SK-N-SH (cell line): ENCODE results near the gene NTN5. TPM values are rescaled to one million over a fixed set of nuclear protein-coding genes. Genes with fewer than 3 reads are reported as not detected.

Experiments
- CTCF ChIA-PET: fragments of 300-600, 350-600 bp; formaldehyde crosslinking; extraction: SDS; loops from one replicate; lab custom pipeline; 2021; lab: Yijun Ruan, JAX
- POLR2A ChIA-PET: fragments of 350-600 bp; sonication (Branson Sonifier 250); formaldehyde crosslinking; extraction: SDS; loops from one replicate; lab custom pipeline; 2020; ENCODE audit warnings: antibody characterized with exemption, inconsistent platforms; lab: Yijun Ruan, JAX
- DNase-seq: peaks from one replicate; pipeline ENCODE4 v3.0.0; 2012
- H2AFZ ChIP-seq: fragments of 200-600 bp; sonication (generic); 2 replicates; pipeline ENCODE4 v1.8.1; 2016; ENCODE audit warnings: antibody characterized with exemption, mild to moderate bottlenecking, low read depth
- H3F3A ChIP-seq: fragments of 200-600 bp; sonication (generic); replicated peaks from 2 replicates; pipeline ENCODE3; 2016; ENCODE audit warnings: antibody characterized with exemption, mild to moderate bottlenecking; ENCODE audit not compliant: insufficient read depth
- H3K27ac ChIP-seq, 2 experiments: fragments of 200-500 bp in 1 of 2; fragments of 200-600 bp in 1 of 2; sonication (Bioruptor generic) in 1 of 2; sonication (generic), shearing (Covaris generic) in 1 of 2; 2 replicates each; pipeline versions ENCODE4 v1.5.1 to v1.6.1; 2014 to 2016; ENCODE audit warnings: low read depth in 2 of 2, inconsistent platforms in 1 of 2, low read length in 1 of 2, mild to moderate bottlenecking in 1 of 2, mixed read lengths in 1 of 2
- H3K27me3 ChIP-seq: fragments of 200-600 bp; sonication (generic), shearing (Covaris generic); 2 replicates; pipeline ENCODE4 v1.6.1; 2016; ENCODE audit warnings: mixed run types; ENCODE audit not compliant: insufficient read depth
- H3K36me3 ChIP-seq, 2 experiments: fragments of 200-500 bp in 1 of 2; fragments of 200-600 bp in 1 of 2; sonication (Bioruptor generic) in 1 of 2; sonication (generic) in 1 of 2; replicated peaks in 1 of 2; 2 replicates each; pipeline versions ENCODE3 to v1.5.1; 2014 to 2016; ENCODE audit warnings: low read length in 1 of 2, mild to moderate bottlenecking in 1 of 2; ENCODE audit not compliant: insufficient read depth in 2 of 2, control insufficient read depth in 1 of 2
- H3K4me1 ChIP-seq, 2 experiments: fragments of 200-500 bp in 1 of 2; fragments of 200-600 bp in 1 of 2; sonication (Bioruptor generic) in 1 of 2; sonication (generic), shearing (Covaris generic) in 1 of 2; 2 replicates each; pipeline versions ENCODE4 v1.5.1 to v1.6.1; 2014 to 2016; ENCODE audit warnings: low read depth in 1 of 2, low read length in 1 of 2, mixed run types in 1 of 2; ENCODE audit not compliant: insufficient read depth in 2 of 2, control insufficient read depth in 1 of 2
- H3K4me2 ChIP-seq: fragments of 200-600 bp; sonication (generic), shearing (Covaris generic); 2 replicates; pipeline ENCODE4 v1.6.1; 2017; ENCODE audit warnings: mixed run types
- H3K4me3 ChIP-seq, 2 experiments: fragments of 200-500 bp in 1 of 2; fragments of 200-600 bp in 1 of 2; sonication (Bioruptor generic) in 1 of 2; sonication (generic), shearing (Covaris generic) in 1 of 2; 2 replicates each; pipeline versions ENCODE4 v1.5.1 to v1.8.1; 2014 to 2016; ENCODE audit warnings: low read depth in 2 of 2, inconsistent platforms in 1 of 2, low read length in 1 of 2, mild to moderate bottlenecking in 1 of 2, mixed read lengths in 1 of 2, moderate library complexity in 1 of 2
- H3K79me2 ChIP-seq: fragments of 200-600 bp; sonication (generic); 2 replicates; pipeline ENCODE4 v1.8.1; 2017; ENCODE audit warnings: mild to moderate bottlenecking; ENCODE audit not compliant: insufficient read depth
- H3K9ac ChIP-seq: fragments of 200-600 bp; sonication (generic); 2 replicates; pipeline ENCODE4 v1.6.1; 2017; ENCODE audit warnings: mixed run types
- H3K9me2 ChIP-seq: fragments of 200-600 bp; sonication (generic); 2 replicates; pipeline ENCODE4 v1.6.1; 2017; ENCODE audit warnings: mixed run types
- H3K9me3 ChIP-seq: fragments of 200-600 bp; sonication (generic); 2 replicates; pipeline ENCODE4 v1.6.1; 2017; ENCODE audit warnings: mixed run types, mild to moderate bottlenecking, moderate library complexity
- H4K20me1 ChIP-seq: fragments of 200-600 bp; sonication (generic); 2 replicates; pipeline ENCODE4 v1.6.1; 2017; ENCODE audit warnings: mild to moderate bottlenecking, mixed run types; ENCODE audit not compliant: insufficient read depth
- EP300 ChIP-seq, 2 experiments: IDR thresholded peaks; 2 replicates each; pipeline versions ENCODE4 v1.4.0 to v1.6.1; 2012; ENCODE audit warnings: borderline replicate concordance in 1 of 2, low read depth in 1 of 2, low read length in 1 of 2
- EZH2phosphoT487 ChIP-seq: fragments of 200-600 bp; sonication (generic); IDR thresholded peaks from 2 replicates; pipeline ENCODE4 v1.6.1; 2017; ENCODE audit warnings: low read depth, mixed run types, mild to moderate bottlenecking, antibody characterized with exemption, moderate library complexity, borderline replicate concordance
- FOSL2 ChIP-seq: IDR thresholded peaks from 2 replicates; pipeline ENCODE4 v1.4.0; 2012; ENCODE audit warnings: low read depth, mild to moderate bottlenecking, moderate library complexity, borderline replicate concordance
- FOXJ3 ChIP-seq: sonication (generic); formaldehyde crosslinking; IDR thresholded peaks from 2 replicates; pipeline ENCODE4 v1.5.1; 2020; ENCODE audit warnings: mild to moderate bottlenecking, missing genetic modification reagents
- GABPA ChIP-seq: IDR thresholded peaks from 2 replicates; pipeline ENCODE4 v1.4.0; 2012; ENCODE audit warnings: low read depth, mild to moderate bottlenecking
- GATA2 ChIP-seq: sonication (generic); formaldehyde crosslinking; IDR thresholded peaks from 2 replicates; pipeline ENCODE4 v1.5.0; 2020; ENCODE audit warnings: mild to moderate bottlenecking, missing genetic modification reagents
- IRF3 ChIP-seq: fragments of 150-350 bp; IDR thresholded peaks from 2 replicates; pipeline ENCODE4 v1.6.1; 2016; ENCODE audit warnings: mild to moderate bottlenecking, low read depth, low read length
- MAX ChIP-seq: IDR thresholded peaks from 2 replicates; pipeline ENCODE4 v1.4.0; 2012; ENCODE audit warnings: low read depth
- MXI1 ChIP-seq: IDR thresholded peaks from 2 replicates; pipeline ENCODE4 v1.6.1; 2012; ENCODE audit warnings: mild to moderate bottlenecking, low read depth, low read length, improper control_type of control experiment
- POLR2AphosphoS5 ChIP-seq: IDR thresholded peaks from 2 replicates; pipeline ENCODE4 v1.6.1; 2012; ENCODE audit warnings: low read depth, low read length
- REST ChIP-seq: IDR thresholded peaks from 2 replicates; pipeline ENCODE4 v1.6.1; 2012; ENCODE audit warnings: mild to moderate bottlenecking, low read depth, low read length, moderate library complexity
- RFX5 ChIP-seq: IDR thresholded peaks from 2 replicates; pipeline ENCODE4 v1.6.1; 2012; ENCODE audit warnings: mild to moderate bottlenecking, improper control_type of control experiment, low read length
- TCF12 ChIP-seq: IDR thresholded peaks from 2 replicates; pipeline ENCODE4 v1.4.0; 2012
- USF2 ChIP-seq: fragments of 150-350 bp; IDR thresholded peaks from 2 replicates; pipeline ENCODE4 v1.6.1; 2017; ENCODE audit warnings: antibody characterized with exemption, low read length, low read depth, borderline replicate concordance
- YY1 ChIP-seq: IDR thresholded peaks from 2 replicates; pipeline ENCODE4 v1.4.0; 2012; ENCODE audit warnings: low read depth, mild to moderate bottlenecking
- ZBTB33 ChIP-seq: IDR thresholded peaks from 2 replicates; pipeline ENCODE4 v1.4.0; 2012; ENCODE audit warnings: low read depth, borderline replicate concordance
- WGBS: methylation state at CpG from one replicate; pipeline ENCODE4 v1.1.6; 2017; ENCODE audit warnings: low lambda C conversion rate; 5-methylcytosine and 5-hydroxymethylcytosine counted together
- polyA plus RNA-seq, 3 experiments: library from polyadenylated mRNA; depleted of rRNA; stranded (reverse); fragments of >200 nt; gene quantifications; 2 replicates each; pipeline ENCODE4 v1.2.3, GENCODE V29; 2012

NTN5 gene
- polyA plus RNA-seq, 1 of the 3 experiments (the other 2 are of a cell fraction): 0.74 TPM

- H3K27me3 ChIP-seq: no peaks in the 10 kb centered on the region
- CTCF ChIA-PET: interaction anchor here (2.2 kb wide), 1 partner anchor 36 kb away, joined by 7 read pairs; no protein-coding TSS in a partner anchor
- TF ChIP-seq POLR2AphosphoS5 (no peak), EZH2phosphoT487 (no peak), REST (no peak), EP300 (IDR thresholded peaks at IDR 0.05; ENCODE audit: borderline replicate concordance in 1 of 2, low read depth in 1 of 2, low read length in 1 of 2) (no peak), FOXJ3 (CRISPR knock-in tag) (no peak), MAX (no peak), GATA2 (no peak), USF2 (no peak), MXI1 (no peak), FOSL2 (no peak), RFX5 (no peak), GABPA (no peak), TCF12 (no peak), IRF3 (no peak), ZBTB33 (no peak), YY1 (no peak)
- POLR2A ChIA-PET: interaction anchor here (1.5 kb wide), 1 partner anchor 9 kb away, joined by 3 read pairs; no protein-coding TSS in a partner anchor
- peak overlapping the region; percentile 98 for H3K4me2 ChIP-seq
- no peaks in the 10 kb centered on the region for H4K20me1 ChIP-seq
- peaks cover 19% of the 10 kb centered on the region for H3F3A ChIP-seq
- H3K9ac ChIP-seq: peak overlapping the region; percentile 74
- H3K4me1 ChIP-seq: peaks cover 4 to 22% of the 10 kb centered on the region in 2 experiments; a peak in 2 of 4 replicates
- no peak overlapping the region for H2AFZ ChIP-seq
- 56% methylated on average over 24 of the region's 24 CpGs for WGBS
- peak overlapping the region; percentile 64 to 68 for H3K4me3 ChIP-seq
- H3K9me2 ChIP-seq: no peaks in the 10 kb centered on the region
- peaks cover 10% of the 10 kb centered on the region for H3K79me2 ChIP-seq
- peak overlapping the region; percentile 35 to 69; a peak in 3 of 4 replicates for H3K27ac ChIP-seq
- no peaks in the 10 kb centered on the region for H3K9me3 ChIP-seq
- H3K36me3 ChIP-seq: peaks cover 9 to 10% of the 10 kb centered on the region in 2 experiments
- no peak for DNase-seq
Measured at GRCh38 chr19:48624791-48625723, 47.8 kb downstream of the NTN5 start.
